Cortex of kidney (tissue), 1 donor: Measurements from ENCODE around the gene LIPG.
"Not testable (repeated sequence)": the region's sequence is repeated elsewhere in the genome, so short reads cannot be mapped to it uniquely, and the experiment has no call there.

Experiments
- DNase-seq: peaks from one replicate; lab custom pipeline; 2025; lab: John Stamatoyannopoulos, UW

The LIPG gene

GRCh38 chr18:49546719-49547273 lies 15.1 kb upstream of the LIPG start:
- DNase-seq: no peak

- no peak for DNase-seq
These were observed 14.2 kb upstream of the LIPG start for GRCh38 chr18:49547701-49548100.

GRCh38 chr18:49548229-49548636 lies 13.6 kb upstream of the LIPG start:
- DNase-seq: no peak

- DNase-seq: no peak
These were observed 11.1 kb upstream of the LIPG start for GRCh38 chr18:49550621-49551339.

DNA sequence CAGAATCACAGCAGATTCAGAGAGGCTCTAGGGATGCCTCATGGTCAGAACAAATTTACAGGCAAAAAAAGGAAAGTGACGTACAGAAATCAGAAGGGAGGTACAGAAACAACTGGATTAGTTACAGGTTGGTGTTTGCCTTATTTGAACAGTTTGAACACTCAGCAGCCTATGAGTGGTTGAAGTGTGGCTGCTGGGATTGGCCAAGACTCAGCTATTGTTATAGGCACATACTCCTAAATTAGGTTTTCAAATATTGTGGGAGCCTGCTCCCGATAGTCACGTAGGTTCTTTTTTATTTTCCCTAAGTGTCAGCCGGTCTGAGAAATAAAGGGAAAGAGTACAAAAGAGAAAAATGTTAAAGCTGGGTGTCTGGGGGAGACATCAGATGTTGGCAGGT lies 8.9 kb upstream of the LIPG start:
- no peak for DNase-seq

DNA sequence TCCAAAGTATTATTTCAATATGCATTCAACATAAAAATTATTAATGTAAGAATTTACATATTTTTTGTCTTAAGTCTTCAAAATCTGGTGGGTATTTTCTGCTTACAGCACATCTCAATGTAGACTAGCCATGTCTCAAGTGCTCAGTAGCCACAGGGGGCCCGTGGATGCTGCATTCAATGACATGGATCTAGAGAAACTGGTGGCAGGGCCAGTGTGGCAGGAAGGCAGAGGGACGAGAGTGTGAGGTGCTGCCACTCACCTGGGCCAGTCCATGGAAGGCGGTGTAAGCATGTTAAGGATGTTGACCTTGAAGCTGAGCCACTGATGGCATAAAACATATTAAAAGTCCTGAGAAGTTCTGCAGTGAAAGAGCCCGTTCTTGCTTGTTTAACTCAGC lies 6.2 kb upstream of the LIPG start:
- no peak for DNase-seq

DNA sequence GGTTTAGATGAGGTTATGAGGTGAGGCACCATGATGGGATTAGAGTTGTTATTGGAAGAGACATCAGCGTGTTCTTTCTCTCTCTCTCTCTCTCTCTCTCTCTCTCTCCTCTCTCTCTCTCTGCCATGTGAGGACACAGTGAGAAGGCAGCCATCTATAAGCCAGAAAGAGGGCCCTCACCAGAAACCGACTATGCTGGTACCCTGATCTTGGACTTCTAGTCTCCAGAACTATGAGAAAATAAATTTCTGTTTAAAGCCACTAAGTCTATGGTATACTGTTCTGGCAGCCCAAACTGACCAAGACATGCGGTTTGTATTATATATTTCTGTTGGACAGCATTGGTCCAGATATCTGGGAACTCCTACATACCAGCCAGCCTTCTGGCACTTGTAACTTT lies 3.5 kb upstream of the LIPG start:
- DNase-seq: no peak

DNA sequence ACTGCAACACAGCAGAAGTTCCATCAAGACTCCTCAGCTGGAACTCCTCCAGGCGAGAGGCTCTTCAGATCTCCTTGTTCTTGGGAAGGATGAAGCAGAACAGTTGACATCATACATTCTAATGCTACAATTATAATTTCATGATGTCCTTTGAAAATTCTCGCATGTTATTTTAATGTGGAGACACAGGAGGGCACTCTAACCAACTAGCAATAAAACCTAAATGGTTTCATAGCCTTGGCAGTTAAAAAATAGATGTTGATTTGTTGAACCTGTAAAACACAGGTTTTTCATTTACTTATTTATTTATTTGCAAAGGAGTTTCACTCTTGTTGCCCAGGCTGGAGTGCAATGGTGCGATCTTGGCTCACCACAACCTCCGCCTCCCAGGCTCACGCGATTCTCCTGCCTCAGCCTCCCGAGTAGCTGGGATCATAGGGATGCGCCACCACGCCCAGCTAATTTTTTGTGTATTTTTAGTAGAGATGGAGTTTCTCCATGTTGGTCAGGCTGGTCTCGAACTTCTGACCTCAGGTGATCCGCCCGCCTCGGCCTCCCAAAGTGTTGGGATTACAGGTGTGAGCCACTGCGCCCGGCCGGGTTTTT lies 2.4 kb upstream of the LIPG start:
- DNase-seq: not testable (repeated sequence)

DNA sequence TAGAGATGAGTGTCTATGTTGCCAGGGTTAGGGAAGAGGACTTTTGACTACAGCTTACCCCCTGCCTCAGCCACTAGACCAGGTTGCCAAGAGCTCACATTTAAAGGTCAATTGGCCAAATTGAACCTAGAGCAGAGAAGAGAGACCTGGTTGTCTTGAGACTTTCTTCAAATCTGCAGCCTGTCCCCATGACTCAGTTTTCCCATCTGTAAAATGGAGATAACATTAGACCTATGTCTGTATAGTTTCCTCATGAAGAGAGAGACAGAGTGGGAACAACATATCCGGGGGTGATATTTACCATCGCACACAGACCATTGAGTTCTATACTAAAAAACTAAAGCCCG lies 1.6 kb upstream of the LIPG start:
- no peak for DNase-seq

DNA sequence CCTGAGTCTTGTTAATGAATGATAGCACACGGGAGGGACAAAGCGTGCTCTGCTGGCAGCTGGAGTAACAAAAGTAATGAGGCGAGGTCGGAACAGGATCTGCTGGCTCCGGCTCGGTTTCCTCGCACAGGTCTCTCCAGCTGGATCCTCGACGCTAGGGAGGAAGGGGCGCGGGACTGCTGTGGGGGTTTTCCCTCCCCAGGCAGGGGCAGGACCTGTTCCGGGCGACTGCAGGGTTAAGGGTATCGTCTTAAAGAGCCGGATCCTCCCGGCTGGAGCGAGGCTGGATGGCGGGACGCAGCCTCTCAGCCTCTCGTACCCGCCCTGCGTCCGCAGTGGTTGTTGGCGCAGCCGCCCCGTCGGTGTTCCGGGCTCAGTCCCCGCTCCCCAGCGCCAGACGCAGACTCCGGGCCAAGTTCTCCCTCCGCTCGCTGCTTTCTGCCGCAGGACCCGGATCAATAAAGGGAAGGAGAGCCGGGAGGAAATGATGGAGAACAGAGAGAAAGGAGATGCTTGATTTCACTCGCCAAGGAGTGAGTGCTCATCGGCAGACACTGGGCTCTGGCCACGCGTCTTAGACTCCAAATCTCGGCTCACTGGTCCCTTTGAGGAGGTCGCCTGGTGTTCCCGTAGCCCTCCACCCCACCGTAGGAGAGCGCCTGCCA lies 1.1 kb upstream of the LIPG start:
- peak; percentile 13 for DNase-seq

GRCh38 chr18:49562481-49563129 lies 748 bp downstream of the LIPG start:
- no peak for DNase-seq

DNA sequence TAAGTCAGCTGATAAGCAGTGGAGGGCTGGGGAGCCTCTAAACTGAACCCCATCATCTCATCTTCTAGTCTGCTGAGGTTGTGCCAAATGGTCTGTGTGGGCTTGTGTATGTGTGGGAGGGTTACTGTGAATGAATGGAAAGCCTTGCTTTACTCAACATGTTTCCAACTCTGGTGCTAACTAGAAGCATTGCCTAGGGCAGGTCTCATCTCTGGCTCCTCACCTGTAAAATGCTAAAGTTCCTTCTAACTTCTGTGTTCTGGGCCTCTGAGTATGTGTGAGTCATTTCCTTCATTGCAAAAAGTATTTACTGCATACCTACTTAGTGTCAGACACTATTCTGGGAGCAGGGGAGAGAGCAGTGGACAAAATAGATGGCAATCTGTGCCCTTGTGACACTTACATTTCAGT lies 1.3 kb downstream of the LIPG start:
- no peak for DNase-seq

GRCh38 chr18:49563701-49564517 lies 2.1 kb downstream of the LIPG start:
- no peak for DNase-seq

- no peak for DNase-seq
These were observed 2.6 kb downstream of the LIPG start for GRCh38 chr18:49564518-49564834.

DNA sequence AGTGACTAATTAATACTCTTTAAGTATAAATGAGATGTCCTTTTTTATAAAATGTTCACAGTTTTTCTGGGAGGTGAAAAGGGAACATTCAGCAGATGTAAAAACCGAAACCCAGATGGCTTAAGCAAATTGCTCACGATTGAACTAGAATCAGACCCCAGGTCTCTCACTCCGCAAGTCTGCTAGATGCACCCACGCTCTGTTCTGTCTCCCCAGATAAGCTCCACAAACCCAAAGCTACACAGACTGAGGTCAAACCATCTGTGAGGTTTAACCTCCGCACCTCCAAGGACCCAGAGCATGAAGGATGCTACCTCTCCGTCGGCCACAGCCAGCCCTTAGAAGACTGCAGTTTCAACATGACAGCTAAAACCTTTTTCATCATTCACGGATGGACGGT lies 3.2 kb downstream of the LIPG start:
- DNase-seq: no peak

DNA sequence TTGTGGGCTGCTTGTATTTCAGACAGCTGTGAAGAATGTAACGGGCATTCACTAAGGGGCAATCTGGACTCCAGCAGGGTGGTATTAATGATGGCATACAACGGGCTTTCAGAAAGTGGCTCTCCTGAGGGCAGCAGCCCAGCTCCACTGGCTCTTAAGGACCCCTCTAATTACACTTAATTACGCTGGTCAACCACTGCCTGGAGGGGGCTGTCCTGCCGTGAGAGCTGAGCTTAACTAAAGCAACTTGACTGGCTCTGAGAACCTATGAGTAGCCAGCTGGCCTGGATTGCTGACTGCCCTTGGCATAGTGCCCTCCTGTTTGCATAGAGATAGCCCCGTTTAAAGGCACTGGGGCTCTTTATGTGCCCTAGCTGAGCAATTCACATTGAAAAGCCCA lies 3.8 kb downstream of the LIPG start:
- DNase-seq: no peak

- no peak for DNase-seq
These were observed 4.4 kb downstream of the LIPG start for GRCh38 chr18:49566217-49566770.

GRCh38 chr18:49566985-49567384 lies 5.1 kb downstream of the LIPG start:
- no peak for DNase-seq

DNA sequence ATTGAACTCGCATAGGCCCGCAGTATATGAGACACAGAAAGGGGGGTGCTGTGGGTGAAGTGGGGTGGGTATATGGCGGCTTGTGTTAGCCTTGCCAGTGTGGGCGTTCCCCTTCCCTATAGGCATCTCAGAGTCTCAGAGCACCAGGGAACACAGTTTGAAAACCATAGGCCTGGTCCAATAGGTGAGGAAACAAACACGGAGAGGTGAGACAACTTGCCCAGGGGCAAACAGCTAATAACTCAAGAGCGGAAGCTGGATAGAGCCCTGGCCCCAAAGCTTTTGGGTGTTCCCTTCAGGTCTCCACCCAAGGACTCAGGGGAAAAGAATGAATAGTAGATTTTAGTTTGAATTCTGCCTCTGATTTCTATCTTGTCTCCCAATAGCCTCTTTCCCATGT lies 7.9 kb downstream of the LIPG start:
- DNase-seq: no peak

GRCh38 chr18:49570836-49571235 lies 9.0 kb downstream of the LIPG start:
- DNase-seq: no peak

GRCh38 chr18:49572611-49573345 lies 10.9 kb downstream of the LIPG start:
- no peak for DNase-seq
